ENCODE results near the gene MCC. TPM values are rescaled to one million over a fixed set of nuclear protein-coding genes. Genes with fewer than 3 reads are reported as not detected.

The MCC gene
- total RNA-seq, 1 experiment from 2014 or later, result 0.41 TPM

DNA sequence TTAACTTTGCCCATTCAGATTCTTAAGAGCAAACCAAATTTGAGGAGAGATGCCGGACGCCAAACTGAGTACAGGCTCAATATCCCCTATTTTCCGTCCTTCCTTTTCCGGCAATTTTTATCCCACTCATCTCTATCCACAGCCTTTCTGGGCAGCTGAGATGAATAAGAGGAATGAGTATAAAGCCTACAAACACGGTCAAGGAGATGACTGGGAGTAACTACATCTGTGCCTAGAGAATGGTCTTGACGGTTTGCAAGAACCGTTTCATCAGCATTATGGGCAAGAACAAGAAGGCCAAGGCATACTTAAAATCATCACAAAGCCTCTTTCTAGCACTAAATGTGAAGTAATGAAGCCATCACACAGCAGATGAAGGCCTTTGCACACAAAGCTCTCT, 284.3 kb downstream of the MCC start:
- H3K4me3 ChIP-seq (ENCODE audit: low read depth in 2 of 2, low read length in 2 of 2), result no peak overlapping the region
- no peaks in the 10 kb centered on the region for H3K4me1 ChIP-seq (ENCODE audit: control insufficient read depth, insufficient read depth, low read length)
- no peak overlapping the region for H3K27ac ChIP-seq (ENCODE audit: low read length)
- ChIA-PET CTCF (no interaction called here), POLR2A (no interaction called here)
- in situ Hi-C loops (cut with HindIII; ENCODE audit: low pct_unique_long_range_greater_than_20kb, low sequenced_read_pairs), result no loop called here
- H3K9me3 ChIP-seq (ENCODE audit: control insufficient read depth, insufficient read depth, low read depth, low read length), result no peaks in the 10 kb centered on the region
- no peaks in the 10 kb centered on the region for H3K36me3 ChIP-seq (ENCODE audit: control insufficient read depth, insufficient read depth, low read length)
- BruUV-seq (replicated peaks), result no TSS peak
- no peak for DNase-seq (ENCODE audit: low read depth, low spot score)
- H3K27me3 ChIP-seq (ENCODE audit: control insufficient read depth, insufficient read depth, low read length), result no peaks in the 10 kb centered on the region
- no peak for ATAC-seq
- TF ChIP-seq SIN3A (IDR thresholded peaks at IDR 0.05; ENCODE audit: borderline replicate concordance, insufficient read depth, low read depth, low read length) (no peak), POLR2AphosphoS5 (IDR thresholded peaks at IDR 0.05; ENCODE audit: low read depth, low read length) (no peak), TCF7L2 (IDR thresholded peaks at IDR 0.05; ENCODE audit: low read depth, low read length) (no peak)
- TF ChIP-seq, protein P1, sequence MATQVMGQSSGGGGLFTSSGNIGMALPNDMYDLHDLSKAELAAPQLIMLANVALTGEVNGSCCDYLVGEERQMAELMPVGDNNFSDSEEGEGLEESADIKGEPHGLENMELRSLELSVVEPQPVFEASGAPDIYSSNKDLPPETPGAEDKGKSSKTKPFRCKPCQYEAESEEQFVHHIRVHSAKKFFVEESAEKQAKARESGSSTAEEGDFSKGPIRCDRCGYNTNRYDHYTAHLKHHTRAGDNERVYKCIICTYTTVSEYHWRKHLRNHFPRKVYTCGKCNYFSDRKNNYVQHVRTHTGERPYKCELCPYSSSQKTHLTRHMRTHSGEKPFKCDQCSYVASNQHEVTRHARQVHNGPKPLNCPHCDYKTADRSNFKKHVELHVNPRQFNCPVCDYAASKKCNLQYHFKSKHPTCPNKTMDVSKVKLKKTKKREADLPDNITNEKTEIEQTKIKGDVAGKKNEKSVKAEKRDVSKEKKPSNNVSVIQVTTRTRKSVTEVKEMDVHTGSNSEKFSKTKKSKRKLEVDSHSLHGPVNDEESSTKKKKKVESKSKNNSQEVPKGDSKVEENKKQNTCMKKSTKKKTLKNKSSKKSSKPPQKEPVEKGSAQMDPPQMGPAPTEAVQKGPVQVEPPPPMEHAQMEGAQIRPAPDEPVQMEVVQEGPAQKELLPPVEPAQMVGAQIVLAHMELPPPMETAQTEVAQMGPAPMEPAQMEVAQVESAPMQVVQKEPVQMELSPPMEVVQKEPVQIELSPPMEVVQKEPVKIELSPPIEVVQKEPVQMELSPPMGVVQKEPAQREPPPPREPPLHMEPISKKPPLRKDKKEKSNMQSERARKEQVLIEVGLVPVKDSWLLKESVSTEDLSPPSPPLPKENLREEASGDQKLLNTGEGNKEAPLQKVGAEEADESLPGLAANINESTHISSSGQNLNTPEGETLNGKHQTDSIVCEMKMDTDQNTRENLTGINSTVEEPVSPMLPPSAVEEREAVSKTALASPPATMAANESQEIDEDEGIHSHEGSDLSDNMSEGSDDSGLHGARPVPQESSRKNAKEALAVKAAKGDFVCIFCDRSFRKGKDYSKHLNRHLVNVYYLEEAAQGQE (IDR thresholded peaks at IDR 0.05; ENCODE audit: insufficient read depth in 1 of 2, low read depth in 2 of 2, low read length in 1 of 2), result no peak
- TF ChIP-seq, protein P2, sequence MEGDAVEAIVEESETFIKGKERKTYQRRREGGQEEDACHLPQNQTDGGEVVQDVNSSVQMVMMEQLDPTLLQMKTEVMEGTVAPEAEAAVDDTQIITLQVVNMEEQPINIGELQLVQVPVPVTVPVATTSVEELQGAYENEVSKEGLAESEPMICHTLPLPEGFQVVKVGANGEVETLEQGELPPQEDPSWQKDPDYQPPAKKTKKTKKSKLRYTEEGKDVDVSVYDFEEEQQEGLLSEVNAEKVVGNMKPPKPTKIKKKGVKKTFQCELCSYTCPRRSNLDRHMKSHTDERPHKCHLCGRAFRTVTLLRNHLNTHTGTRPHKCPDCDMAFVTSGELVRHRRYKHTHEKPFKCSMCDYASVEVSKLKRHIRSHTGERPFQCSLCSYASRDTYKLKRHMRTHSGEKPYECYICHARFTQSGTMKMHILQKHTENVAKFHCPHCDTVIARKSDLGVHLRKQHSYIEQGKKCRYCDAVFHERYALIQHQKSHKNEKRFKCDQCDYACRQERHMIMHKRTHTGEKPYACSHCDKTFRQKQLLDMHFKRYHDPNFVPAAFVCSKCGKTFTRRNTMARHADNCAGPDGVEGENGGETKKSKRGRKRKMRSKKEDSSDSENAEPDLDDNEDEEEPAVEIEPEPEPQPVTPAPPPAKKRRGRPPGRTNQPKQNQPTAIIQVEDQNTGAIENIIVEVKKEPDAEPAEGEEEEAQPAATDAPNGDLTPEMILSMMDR (IDR thresholded peaks at IDR 0.05), result no peak
- intact Hi-C loops (cut with micrococcal nuclease; ENCODE audit: unreplicated experiment), result loop anchor here (10.0 kb wide), 1 partner anchor 149 kb away; no protein-coding TSS in a partner anchor

DNA sequence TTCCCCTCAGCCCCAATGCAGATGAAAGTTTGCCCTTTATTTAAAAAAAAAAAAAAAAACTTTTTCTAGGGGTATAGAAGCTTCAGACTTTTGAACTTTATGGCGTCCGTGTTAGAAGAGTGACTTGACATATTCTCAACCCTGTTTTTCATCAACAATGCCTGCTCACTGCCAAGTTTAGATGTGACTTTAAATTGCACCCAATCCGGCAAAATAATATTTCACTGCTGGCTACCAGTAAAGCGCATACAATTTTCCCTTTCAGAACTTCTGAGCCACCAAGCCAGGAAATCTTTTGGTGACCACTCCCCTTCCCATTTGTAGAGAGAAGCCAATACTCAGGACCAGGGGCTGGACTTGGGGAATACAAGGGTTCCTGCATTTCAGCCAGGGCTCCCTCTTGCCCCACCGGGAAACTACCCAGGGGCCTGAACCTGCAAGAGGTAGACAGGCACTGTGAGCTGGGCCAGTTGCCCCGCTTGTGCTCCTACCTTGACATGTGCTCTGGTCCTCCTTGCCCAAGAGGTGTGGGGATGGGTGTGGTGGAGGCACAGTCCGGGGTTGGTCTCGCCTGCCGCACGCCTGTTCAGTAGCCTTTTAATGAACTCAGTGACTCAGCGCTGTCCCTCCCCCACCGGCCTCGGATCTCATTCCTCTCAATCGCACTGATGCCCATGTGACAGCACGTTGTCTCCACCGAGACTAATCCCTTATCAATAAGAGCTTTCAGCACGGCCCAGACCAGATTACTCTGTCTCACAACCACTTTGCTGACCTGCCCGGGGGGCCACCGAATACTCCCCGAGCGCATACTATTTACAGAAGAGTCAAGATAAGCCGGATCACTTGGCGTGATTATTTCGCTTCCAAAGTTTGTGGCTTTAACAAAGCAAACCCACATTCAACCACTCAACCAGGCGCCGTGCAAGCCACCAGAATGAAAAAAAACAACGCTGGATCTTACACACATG, 285.2 kb downstream of the MCC start:
- no TSS peak for BruUV-seq (replicated peaks)
- DNase-seq (ENCODE audit: low read depth, low spot score), result no peak
- POLR2A ChIA-PET, result no interaction called here

More for the DNA sequence above, 285.2 kb downstream of the MCC start:
- in situ Hi-C loops (cut with HindIII; ENCODE audit: low pct_unique_long_range_greater_than_20kb, low sequenced_read_pairs), result no loop called here
- H3K9me3 ChIP-seq (ENCODE audit: control insufficient read depth, insufficient read depth, low read depth, low read length), result no peaks in the 10 kb centered on the region
- H3K4me3 ChIP-seq (ENCODE audit: low read depth in 2 of 2, low read length in 2 of 2), result no peak overlapping the region
- no peak overlapping the region for H3K27ac ChIP-seq (ENCODE audit: low read length)
- no peaks in the 10 kb centered on the region for H3K4me1 ChIP-seq (ENCODE audit: control insufficient read depth, insufficient read depth, low read length)
- TF ChIP-seq, protein P1 (IDR thresholded peaks at IDR 0.05; ENCODE audit: insufficient read depth in 1 of 2, low read depth in 2 of 2, low read length in 1 of 2), result no peak
- CTCF ChIA-PET, result no interaction called here
- intact Hi-C loops (cut with micrococcal nuclease; ENCODE audit: unreplicated experiment), result loop anchor here (10.0 kb wide), 1 partner anchor 148 kb away; no protein-coding TSS in a partner anchor
- ATAC-seq, result no peak
- H3K27me3 ChIP-seq (ENCODE audit: control insufficient read depth, insufficient read depth, low read length), result no peaks in the 10 kb centered on the region
- H3K36me3 ChIP-seq (ENCODE audit: control insufficient read depth, insufficient read depth, low read length), result no peaks in the 10 kb centered on the region

All from Panc1 (cell line).